Umbilical cord (tissue), 2 donors: ENCODE data around the gene IMMP2L. TPM values are rescaled to one million over a fixed set of nuclear protein-coding genes. Genes with fewer than 3 reads are reported as not detected.

Experiments used
- DNase-seq: peaks from one replicate; pipeline ENCODE4 v3.0.0-alpha.2; 2015; ENCODE audit warnings: low spot score
- total RNA-seq: library from RNA; depleted of rRNA; stranded (reverse); fragments of >200 nt; gene quantifications from one replicate; pipeline ENCODE4 v1.2.3, GENCODE V29; 2014; ENCODE audit warnings: low replicate concordance; ENCODE audit not compliant: insufficient read depth

The IMMP2L gene
- total RNA-seq, 1 donor from 2014 or later, result 31.1 TPM

DNA sequence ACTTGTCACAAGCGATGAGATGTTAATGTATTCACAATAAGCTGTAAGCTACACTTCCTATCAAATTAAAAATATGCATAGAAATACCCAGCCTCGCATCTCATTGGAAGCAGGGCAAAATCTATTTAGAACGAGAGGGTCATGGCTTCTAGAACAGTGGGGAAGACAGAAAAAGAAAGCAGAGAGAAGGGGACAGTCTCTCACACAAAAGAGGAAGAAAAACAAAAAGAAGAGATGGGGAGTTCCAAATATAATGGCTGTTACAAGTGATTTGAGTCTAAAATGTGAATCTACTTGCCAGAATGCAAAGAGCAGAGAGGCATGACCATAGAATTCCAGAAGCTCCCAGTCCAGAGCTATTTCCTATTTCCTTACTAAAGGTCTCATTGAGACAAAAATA, 457.6 kb downstream of the IMMP2L start:
- DNase-seq, result no peak

DNA sequence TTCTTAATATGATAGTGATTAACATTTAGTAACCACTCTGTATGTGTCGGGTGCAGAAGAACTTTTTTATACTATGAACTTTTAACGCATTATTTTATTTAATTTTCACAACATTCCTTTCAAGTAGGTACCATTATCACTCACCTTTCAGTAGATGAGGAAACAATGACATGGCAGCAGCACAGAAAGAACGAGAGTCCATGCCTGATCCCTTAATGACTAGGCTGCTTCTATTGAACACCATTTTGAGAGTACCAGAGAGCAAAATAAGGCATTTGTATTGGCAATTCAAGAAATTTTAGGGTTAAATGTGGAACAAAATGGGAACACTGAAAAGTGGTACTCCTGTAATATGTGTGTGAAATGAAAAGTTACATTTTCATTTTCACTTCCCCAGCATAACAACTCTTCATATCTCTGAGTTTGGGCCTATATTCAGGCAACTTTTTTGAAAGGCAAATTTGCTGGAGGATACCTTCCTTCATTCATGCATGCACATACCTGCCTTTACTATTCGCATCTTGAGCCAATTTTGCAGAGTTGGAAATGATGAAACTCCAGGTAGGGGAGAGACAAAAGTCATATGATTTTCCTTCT, 458.5 kb downstream of the IMMP2L start:
- no peak for DNase-seq

DNA sequence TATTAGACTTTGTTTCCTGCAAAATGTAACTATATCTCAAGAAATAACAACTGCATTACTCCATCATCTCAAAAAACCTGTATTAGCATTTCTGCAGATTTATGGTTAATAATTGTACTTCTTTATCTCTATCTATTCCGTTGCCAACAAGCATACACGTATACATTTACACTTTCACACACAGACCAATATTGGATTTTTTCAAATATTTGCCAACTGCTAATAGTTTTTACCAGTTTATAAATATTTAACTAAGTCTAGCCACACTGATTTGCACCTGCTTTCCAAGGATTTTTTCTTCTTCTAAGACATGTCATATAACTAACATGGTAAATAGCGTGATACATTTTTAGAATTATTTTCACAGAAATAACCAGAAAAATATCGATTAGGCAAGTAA, 459.2 kb downstream of the IMMP2L start:
- no peak for DNase-seq

DNA sequence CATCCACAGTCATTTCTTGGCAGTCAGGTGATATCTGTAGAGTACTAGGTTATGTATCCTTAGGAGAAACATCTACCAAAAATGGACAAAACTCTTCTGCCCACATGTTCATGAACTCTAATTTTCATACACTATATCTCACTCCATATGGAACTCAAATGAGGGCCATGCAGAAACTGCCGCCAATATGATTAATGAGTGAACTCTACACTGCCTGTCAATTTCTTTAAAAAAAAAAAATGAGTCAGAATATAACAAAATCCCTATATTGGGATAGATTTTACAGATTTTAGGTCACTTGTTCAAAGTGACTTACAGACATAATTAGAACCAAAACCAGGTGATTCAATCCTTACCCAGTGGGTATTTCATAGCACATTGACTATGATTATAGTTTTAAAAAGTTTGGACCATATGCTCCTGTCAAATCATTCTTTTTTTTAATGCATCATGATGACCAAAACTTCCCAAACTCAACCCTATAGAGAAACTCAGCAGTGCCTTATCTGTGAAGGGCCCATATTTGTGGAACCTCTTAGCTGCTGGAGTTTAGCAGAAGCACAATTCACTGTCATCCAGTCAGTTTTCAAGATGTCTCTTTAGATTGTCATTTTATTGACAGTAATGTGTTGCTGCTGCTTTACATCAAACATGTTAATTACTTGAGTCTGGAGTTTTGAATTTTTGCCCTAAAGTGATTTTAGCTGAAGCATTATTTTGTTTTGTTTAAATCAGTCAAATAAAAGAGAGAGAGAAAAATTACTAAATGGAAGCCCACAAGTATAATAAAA, 460.2 kb downstream of the IMMP2L start:
- DNase-seq, result no peak

DNA sequence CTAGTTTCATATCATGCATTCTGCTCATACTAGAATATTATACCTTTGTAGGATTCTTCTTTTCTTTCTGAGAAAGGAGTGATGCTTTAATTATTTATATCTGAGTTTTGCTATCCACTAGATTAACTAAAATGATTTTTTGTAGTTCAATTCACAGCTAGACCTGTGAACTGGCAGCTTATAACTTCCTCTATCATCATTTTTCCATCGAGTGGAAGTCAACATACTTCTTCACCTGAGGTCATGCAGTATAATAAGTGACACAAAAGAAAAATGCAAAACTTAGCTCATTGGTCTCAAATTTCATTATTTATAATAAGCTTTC, 463.4 kb downstream of the IMMP2L start:
- no peak for DNase-seq

DNA sequence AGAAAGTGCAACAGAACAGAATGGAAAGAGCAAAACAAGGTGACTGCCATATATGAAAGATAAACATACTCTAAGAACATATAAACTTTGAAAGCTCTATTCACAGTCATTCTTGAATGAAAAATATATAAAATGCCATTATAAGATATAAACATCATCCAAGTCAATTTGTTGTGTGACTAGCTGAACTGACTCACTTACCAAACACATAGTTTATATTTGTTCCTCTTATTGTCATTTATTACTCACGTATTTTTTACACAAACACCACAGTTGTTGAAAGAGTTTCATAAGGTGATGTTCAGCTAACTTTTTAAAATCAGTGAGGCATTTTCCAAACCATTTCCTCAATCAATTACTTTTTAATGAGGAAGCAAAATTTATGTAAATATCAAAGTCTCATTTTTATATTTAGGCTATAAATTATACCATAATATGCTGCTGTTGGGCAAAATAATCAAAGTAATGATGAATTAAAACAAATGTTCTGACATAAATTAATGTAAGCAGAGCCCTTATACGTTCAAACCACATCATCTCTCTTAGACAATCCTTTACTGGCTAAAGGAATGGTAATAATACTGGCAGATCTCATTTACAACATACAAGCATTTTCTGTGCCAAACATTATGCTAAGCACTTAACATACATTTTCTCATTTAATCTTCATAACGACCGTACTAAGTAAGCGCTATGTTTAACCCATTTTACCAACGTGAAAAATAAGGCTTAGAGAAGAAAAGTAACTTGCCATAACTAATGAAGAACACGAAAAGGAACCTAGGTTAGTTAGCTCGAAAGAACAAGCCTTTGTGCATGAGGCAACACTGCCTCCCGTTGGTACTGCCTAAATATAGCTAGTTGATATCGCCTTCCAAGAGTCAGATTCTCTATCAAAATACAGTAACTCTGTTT, 464.0 kb downstream of the IMMP2L start:
- DNase-seq, result peak; percentile 72

DNA sequence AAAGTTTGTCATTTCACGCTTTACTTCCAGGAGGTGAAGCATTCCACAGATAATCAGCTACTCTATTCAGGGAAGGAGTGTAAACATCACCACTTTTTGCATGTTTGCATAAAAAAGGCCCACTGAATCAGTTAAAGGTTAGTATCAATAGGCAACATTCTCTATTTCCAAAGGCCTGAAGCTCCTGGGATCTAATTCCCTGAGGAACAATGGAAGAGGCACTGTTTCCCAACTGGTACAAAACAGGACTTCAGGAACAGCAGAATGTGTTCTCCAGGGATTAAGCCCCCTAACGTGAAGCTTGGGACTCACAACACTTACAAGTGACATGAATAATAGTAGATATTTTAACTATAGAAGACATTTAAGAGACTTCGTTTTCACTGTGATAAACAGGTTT, 465.3 kb downstream of the IMMP2L start:
- no peak for DNase-seq

DNA sequence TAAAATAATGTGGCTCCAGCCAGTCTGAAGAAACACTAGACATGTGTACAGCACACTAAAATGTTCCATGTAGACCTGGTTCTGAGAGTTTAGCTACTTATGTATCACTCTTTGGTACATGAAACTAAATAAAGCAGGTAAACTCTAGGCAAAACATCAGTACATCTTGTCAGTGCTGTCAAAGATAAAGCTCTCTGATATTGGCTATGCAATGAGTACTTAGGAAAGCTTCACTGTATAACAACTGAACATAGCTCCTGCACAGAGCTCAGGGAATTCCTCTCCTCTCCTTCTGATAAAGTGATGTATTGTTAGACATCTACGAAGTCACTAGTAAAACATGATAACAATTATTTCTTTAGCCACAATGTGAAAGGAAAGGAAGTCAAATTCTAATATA, 467.9 kb downstream of the IMMP2L start:
- no peak for DNase-seq

DNA sequence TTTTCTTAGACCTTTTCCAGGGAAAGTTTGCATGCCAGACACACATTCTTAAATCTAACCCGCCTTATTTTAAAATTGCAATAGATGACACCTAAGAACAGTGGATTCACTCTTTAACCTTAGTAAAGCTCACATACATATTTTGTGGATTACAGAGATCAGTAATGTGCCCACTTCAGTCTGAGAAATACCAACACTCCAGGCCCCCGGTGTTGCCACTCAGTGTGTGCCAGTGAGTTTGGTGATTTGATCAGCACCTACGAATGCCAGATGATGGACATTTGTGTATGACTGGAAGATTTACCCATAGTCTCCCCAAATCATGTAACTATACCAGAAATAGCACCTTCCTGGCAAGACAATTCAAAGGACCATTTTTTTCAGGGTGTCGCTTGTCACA, 468.8 kb downstream of the IMMP2L start:
- no peak for DNase-seq

DNA sequence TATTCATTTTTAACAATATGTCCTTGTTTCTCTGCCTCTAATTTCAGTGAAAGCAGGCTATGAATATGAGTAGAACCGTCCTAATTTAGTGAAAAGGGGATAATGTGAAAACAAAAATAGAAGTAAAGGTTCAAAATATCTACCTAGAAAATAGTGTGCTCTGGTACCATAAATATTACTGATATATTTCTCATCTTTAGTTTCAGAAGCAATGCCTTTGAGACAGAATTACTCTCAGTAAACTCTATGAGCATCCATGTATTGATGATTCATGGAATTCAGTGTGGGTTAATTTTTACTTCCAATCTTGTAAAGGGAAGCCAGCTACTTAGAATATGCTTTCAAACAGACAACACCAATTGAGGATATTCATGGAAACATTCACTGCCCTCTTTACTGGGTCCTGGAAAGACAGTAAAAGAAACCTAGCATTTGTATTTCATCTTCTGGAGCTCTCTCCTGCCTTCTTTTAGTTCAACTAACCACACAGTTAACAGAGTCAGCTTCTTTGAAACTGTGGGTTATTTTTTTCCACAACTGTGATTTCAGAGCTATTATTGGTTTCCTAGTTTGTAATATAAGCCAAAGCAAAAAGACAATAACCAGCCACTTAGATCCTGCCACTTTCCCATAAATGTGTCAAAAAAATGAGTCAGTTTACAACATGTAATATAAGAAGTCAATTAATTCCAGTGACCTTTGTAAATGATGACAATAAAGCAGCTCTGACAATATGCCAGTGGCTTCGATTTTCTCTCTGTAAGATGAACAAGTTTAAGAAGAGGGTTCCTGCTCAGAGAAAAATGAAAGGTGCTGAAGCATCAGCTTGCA, 469.7 kb downstream of the IMMP2L start:
- no peak for DNase-seq

DNA sequence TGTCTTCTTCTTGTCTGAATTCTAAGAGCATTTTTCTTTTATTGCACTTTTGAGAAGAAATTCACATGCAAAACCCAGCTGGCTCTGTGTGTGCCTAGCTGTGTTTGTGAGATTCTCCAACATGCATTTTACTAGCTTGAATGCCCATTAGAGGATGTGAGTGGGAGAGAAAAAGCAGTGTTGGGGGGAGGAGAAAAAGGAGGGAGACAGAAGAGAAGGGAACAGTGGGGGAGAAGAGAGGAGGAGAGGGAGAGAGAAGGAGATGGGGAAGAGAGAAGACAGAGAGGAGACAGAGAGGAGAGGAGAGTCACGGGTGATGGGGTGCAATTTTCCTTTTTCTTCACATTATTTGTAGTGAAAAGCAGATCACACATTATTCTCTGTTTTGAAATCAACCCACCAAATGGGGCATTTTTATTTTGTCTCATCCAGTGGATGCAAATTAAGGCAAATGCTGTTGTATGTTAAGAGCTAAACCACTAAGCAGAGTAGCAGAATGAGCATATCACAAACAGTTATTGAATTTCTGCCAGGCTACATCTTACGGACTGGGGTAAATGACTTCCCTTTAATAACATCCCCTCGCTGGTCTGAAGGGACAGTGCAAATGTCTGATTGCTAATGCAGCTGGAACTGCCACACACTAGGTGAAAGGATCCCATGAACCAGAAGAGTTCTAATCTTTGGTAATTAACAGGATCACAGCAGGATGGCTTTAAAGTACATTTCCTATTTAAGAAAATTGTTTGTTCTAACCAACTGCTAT, 470.5 kb downstream of the IMMP2L start:
- peak; percentile 64 for DNase-seq

DNA sequence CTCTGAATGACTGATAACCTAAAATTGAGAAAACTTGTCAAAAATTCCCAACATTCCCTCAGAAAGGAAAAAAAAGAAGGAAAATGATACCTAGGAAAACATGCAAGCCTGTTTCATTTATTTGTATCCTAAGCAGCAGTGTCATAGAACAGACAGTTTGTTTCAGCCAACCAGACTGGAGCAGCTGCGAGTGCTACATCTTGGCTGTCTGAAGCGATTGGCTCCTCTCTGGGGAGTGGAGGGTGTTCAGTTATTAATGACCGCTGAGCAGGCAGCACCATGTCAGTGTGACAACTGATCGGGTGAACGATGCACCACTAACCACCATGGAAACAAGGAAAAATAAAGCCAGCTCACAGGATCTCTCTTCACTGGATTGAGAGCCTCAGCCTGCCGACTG, 471.4 kb downstream of the IMMP2L start, which contains the start of gene LRRN3:
Gene LRRN3, plus strand, starts transcription at position 282 of the 400 bp plus-strand sequence. CDS start 31,646 bp downstream, outside the sequence.
- DNase-seq, result peak; percentile 92

DNA sequence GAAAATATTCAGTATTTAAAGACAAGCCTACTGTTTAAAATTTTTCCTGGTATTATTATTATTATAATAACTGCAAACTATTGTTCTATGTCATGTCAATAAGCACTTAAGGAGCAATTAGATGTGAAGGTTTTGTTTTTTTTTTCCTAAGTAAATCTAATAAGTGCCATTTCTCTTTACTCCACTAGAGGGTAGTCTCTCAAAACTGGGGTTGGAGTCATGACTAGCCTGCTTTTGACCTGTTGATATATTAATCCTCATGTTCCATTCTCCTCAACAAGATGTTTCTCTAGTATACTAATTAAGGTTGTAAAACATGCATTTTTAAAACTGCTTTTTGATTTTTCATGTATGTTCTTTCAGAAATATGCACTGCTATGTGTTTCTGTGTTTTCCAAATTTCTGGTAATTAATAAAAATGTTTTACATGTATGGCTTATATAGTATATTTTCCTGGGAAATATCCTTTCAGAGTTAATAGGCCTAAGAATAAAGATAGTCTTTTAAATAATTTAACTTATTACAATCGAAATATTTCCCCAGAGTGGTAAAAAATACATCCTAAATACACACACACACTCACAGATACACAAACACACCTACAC, 472.4 kb downstream of the IMMP2L start:
- no peak for DNase-seq

DNA sequence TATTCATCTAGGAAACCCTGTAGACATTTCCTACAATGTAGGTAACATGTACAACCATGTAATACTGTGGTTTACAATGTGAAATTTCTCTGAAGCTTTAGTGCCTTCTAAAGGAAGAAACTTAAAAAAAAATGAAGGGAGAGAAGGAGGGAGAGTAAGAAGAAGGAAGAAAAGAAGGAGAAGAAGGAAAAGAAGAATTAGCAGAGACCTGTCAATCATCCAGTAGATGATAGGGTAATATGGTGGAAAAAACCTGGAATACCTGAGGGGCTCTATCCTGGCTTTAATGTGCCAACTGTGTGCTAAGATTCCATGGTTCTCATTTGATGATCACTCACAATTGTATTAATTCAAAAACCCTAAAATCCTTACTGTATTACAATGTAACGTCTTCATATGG, 474.0 kb downstream of the IMMP2L start:
- DNase-seq, result no peak

DNA sequence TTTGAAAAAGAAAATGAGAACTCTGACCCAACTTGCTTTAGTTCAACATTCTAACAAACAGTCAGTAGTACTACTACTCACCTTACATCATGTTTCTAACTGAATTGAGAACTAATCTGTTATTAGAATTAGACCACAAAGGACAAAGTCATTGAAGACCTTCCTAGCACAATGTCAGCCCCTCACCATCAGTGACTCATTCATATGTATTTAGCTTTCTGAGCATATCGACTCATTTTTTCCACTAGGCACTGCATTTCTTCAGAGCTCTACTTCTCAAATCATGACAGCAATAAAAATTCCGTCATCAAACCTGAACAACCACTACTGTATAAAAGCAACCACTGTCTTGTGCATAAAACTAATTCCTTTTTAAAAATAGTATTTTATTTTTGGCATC, 475.8 kb downstream of the IMMP2L start:
- no peak for DNase-seq

DNA sequence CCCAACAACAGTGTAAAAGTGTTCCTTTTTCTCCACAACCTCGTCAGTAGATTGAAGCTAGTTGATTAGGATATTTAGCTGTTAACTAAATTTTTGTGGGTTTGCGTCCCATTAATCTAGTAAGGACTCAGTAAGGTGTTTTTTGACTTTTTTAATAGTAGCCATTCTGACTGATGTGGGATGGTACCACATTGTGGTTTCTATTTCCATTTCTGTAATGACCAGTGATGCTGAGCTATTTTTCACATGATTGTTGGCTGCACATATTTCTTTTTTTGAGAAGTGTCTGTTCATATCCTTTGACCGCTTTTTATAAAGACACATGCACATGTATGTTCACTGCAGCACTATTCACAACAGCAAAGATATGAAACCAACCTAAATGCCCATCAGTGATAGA, 476.9 kb downstream of the IMMP2L start:
- DNase-seq, result no peak

DNA sequence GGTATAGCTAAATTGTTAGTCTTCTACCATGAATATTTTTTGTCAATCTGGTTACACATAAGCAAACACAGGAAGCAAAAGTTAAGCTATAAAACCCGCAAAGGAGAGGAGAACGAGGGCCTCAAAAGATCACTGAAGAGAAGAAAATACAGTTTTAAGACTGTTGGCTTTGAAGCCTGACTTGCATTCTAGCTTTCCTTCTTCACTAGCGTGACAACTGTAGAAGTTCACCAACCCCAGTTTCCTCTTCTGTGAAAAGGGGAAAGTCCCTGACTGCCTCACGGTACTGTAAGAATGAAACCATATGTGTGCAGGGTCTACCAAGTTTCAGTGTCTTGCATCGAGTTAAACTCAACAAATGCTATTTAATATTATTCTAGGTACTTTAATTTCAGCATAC, 478.9 kb downstream of the IMMP2L start:
- peak; percentile 59 for DNase-seq

DNA sequence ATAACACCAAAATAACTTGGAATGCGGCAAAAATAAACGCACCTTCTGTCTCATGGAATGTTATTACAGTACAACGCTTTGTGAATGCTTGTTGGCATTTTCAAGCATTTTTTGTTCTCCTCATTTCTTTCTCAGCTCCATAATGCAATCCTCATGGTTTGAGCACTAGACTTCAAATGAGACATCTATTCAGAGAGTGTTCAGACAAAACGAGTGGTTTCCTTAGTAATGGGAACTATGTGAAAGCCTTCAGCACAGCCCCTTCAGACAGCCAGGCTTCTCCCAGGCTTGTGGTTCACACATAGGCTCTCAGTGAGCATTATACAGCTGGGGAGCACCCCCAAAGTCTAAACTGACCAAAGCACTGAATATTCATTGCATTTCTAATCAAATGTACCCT, 479.9 kb downstream of the IMMP2L start:
- DNase-seq, result no peak

DNA sequence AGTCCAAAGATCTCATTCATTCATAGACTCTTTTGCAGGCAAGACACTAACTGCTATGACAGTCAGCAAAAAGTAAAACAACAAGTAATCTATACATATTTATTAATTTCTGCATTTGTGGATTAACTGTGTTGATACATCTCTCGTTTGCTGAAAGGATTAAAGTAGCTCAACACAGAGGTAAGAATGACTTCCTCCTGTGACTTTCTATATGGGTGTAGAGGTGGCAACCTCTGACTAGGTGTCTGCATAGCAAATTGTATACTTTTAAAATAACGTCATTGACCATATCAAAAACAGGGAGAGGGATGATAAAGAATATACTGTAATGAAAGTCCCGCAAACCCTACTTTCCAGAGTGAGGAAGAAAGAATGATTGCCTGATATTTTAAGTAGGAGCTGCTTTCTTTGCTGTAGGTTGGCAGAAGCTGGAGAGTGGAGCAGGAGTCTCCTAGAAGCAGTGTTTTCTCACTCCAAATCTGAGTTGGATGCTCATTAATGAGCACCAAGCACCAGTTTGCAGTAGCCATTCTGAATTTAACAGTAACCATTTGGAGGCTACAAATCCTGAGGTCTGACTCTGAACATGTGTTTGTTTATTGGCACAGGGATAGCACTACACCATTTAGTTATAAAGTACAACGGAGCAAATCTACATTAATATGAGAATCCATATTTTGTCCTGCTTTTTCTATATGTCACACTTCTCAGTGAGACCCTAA, 480.6 kb downstream of the IMMP2L start:
- DNase-seq, result no peak
